Neural cell (in vitro differentiated cells): ENCODE data around the gene STX17. TPM values are rescaled to one million over a fixed set of nuclear protein-coding genes. Genes with fewer than 3 reads are reported as not detected.

Experiments used
- H2AFZ ChIP-seq: fragments of 200-600, 300-800 bp; sonication (generic), shearing (Covaris generic); 2 replicates; pipeline ENCODE4 v1.6.0; 2014; ENCODE audit warnings: low read depth, mild to moderate bottlenecking, antibody characterized with exemption, low read length, moderate library complexity
- H3F3A ChIP-seq: fragments of 200-600 bp; shearing (Covaris generic); 2 replicates; pipeline ENCODE4 v1.6.1; 2016; ENCODE audit warnings: mild to moderate bottlenecking, moderate library complexity, mixed read lengths, antibody characterized with exemption, low read length; ENCODE audit not compliant: insufficient read depth, poor library complexity, severe bottlenecking
- H3K27ac ChIP-seq: fragments of 200-600, 300-800 bp; sonication (generic), shearing (Covaris generic); 2 replicates; pipeline ENCODE4 v1.5.1; 2014; ENCODE audit warnings: mild to moderate bottlenecking, low read length, moderate library complexity
- H3K27me3 ChIP-seq: fragments of 300-800, 200-600 bp; sonication (generic), shearing (Covaris generic); 2 replicates; pipeline ENCODE4 v1.6.0; 2014; ENCODE audit warnings: mild to moderate bottlenecking, low read depth, low read length, moderate library complexity; ENCODE audit not compliant: insufficient read depth
- H3K36me3 ChIP-seq: fragments of 300-800, 200-600 bp; sonication (generic), shearing (Covaris generic); 2 replicates; pipeline ENCODE4 v1.5.1; 2014; ENCODE audit warnings: mild to moderate bottlenecking, antibody characterized with exemption, low read length, moderate library complexity; ENCODE audit not compliant: insufficient read depth
- H3K4me2 ChIP-seq: fragments of 300-800, 200-600 bp; sonication (generic), shearing (Covaris generic); 2 replicates; pipeline ENCODE4 v1.6.0; 2014; ENCODE audit warnings: mild to moderate bottlenecking, low read length
- H3K4me3 ChIP-seq: fragments of 300-800, 200-600 bp; sonication (generic), shearing (Covaris generic); 2 replicates; pipeline ENCODE4 v1.5.1; 2014; ENCODE audit warnings: mild to moderate bottlenecking, low read length, moderate library complexity
- H3K79me2 ChIP-seq: fragments of 200-600 bp; shearing (Covaris generic); replicated peaks from 2 replicates; pipeline ENCODE4 v1.6.0; 2014; ENCODE audit warnings: mild to moderate bottlenecking, low read length, moderate library complexity; ENCODE audit not compliant: insufficient read depth
- H3K9ac ChIP-seq: fragments of 300-800, 200-600 bp; sonication (generic), shearing (Covaris generic); 2 replicates; pipeline ENCODE4 v1.6.1; 2016; ENCODE audit warnings: mild to moderate bottlenecking, low read length, mixed read lengths
- H3K9me2 ChIP-seq: fragments of 200-600 bp; shearing (Covaris generic); 2 replicates; pipeline ENCODE4 v1.6.1; 2016; ENCODE audit warnings: mild to moderate bottlenecking, low read length, mixed read lengths; ENCODE audit not compliant: insufficient read depth
- H3K9me3 ChIP-seq: fragments of 200-600, 300-800 bp; sonication (generic), shearing (Covaris generic); 2 replicates; pipeline ENCODE4 v1.6.1; 2016; ENCODE audit warnings: mild to moderate bottlenecking, mixed run types, low read length, moderate library complexity, mixed read lengths
- H4K20me1 ChIP-seq: fragments of 200-600 bp; shearing (Covaris generic); 2 replicates; pipeline ENCODE4 v1.6.1; 2016; ENCODE audit warnings: mild to moderate bottlenecking, mixed run types; ENCODE audit not compliant: insufficient read depth
- EP300 ChIP-seq: fragments of 450-650 bp; conservative IDR thresholded peaks from 2 replicates; pipeline ENCODE4 v1.6.1; 2014; ENCODE audit warnings: antibody characterized with exemption, mild to moderate bottlenecking, moderate library complexity; ENCODE audit not compliant: poor library complexity, severe bottlenecking
- EZH2 ChIP-seq: fragments of 200-600, 300-800 bp; shearing (Covaris generic), sonication (generic); IDR thresholded peaks from 2 replicates; pipeline ENCODE4 v1.6.1; 2014; ENCODE audit warnings: antibody characterized with exemption, low read length, borderline replicate concordance, mild to moderate bottlenecking; ENCODE audit not compliant: insufficient read depth, poor library complexity, severe bottlenecking
- MXI1 ChIP-seq: fragments of 450-650 bp; conservative IDR thresholded peaks from 2 replicates; pipeline ENCODE4 v1.6.1; 2014; ENCODE audit warnings: antibody characterized with exemption, mild to moderate bottlenecking; ENCODE audit not compliant: poor library complexity, severe bottlenecking
- POLR2AphosphoS5 ChIP-seq: IDR thresholded peaks from 2 replicates; pipeline ENCODE4 v1.6.1; 2012
- RAD21 ChIP-seq: fragments of 450-650 bp; conservative IDR thresholded peaks from 2 replicates; pipeline ENCODE4 v1.6.1; 2014; ENCODE audit warnings: antibody characterized with exemption, mild to moderate bottlenecking, moderate library complexity
- SMC3 ChIP-seq: fragments of 450-650 bp; conservative IDR thresholded peaks from 2 replicates; pipeline ENCODE4 v1.6.1; 2014; ENCODE audit warnings: antibody characterized with exemption, mild to moderate bottlenecking, moderate library complexity; ENCODE audit not compliant: poor library complexity
- TAF1 ChIP-seq: IDR thresholded peaks from 2 replicates; pipeline ENCODE4 v1.6.1; 2012; ENCODE audit warnings: low read depth
- polyA plus RNA-seq: library from polyadenylated mRNA; depleted of rRNA; stranded (reverse); fragments of >200 nt; gene quantifications from 2 replicates; pipeline ENCODE4 v1.2.3, GENCODE V29; 2014
- TF ChIP-seq, protein P1 (sequence below): fragments of 450-650 bp; IDR thresholded peaks from 2 replicates; pipeline ENCODE4 v1.5.1; 2014; ENCODE audit warnings: antibody characterized with exemption, mild to moderate bottlenecking, moderate library complexity; ENCODE audit not compliant: poor library complexity, severe bottlenecking
- TF ChIP-seq, protein P2 (sequence below): IDR thresholded peaks from 2 replicates; pipeline ENCODE4 v1.6.1; 2012; ENCODE audit warnings: borderline replicate concordance

The STX17 gene
- polyA plus RNA-seq, 1 donor from 2014 or later = 3.3 TPM

DNA sequence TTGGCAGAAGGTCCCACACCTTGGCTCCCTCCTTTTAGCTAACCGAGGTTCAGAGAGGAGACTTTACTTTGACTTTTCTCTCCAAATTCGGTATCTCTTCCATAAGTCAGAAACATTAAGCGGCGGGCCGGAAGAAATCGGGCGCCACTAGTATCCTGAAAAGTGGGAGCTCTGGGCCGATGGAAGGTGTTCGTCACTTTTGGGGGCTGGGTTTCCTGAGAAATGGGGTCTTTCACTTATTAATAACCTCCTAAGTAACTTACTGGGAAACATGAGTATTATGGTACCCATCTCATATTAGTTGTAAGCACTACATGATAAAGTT, 716 bp downstream of the STX17 start:
- peak overlapping the region; percentile 14 for H3K4me2 ChIP-seq
- no peaks in the 10 kb centered on the region for H3K79me2 ChIP-seq
- no peaks in the 10 kb centered on the region for H4K20me1 ChIP-seq
- H3K27me3 ChIP-seq = peaks cover 5% of the 10 kb centered on the region
- peak overlapping the region; percentile 57 for H3K9ac ChIP-seq
- no peaks in the 10 kb centered on the region for H3F3A ChIP-seq
- no peak overlapping the region for H2AFZ ChIP-seq
- H3K27ac ChIP-seq = no peak overlapping the region
- H3K4me3 ChIP-seq = peak overlapping the region; percentile 73
- H3K9me3 ChIP-seq = no peaks in the 10 kb centered on the region
- no peaks in the 10 kb centered on the region for H3K9me2 ChIP-seq
- no peaks in the 10 kb centered on the region for H3K36me3 ChIP-seq
- TF ChIP-seq RAD21 (no peak), EP300 (no peak), POLR2AphosphoS5 (no peak), SMC3 (no peak), MXI1 (no peak), TAF1 (no peak), EZH2 (no peak)
- TF ChIP-seq, protein P1, sequence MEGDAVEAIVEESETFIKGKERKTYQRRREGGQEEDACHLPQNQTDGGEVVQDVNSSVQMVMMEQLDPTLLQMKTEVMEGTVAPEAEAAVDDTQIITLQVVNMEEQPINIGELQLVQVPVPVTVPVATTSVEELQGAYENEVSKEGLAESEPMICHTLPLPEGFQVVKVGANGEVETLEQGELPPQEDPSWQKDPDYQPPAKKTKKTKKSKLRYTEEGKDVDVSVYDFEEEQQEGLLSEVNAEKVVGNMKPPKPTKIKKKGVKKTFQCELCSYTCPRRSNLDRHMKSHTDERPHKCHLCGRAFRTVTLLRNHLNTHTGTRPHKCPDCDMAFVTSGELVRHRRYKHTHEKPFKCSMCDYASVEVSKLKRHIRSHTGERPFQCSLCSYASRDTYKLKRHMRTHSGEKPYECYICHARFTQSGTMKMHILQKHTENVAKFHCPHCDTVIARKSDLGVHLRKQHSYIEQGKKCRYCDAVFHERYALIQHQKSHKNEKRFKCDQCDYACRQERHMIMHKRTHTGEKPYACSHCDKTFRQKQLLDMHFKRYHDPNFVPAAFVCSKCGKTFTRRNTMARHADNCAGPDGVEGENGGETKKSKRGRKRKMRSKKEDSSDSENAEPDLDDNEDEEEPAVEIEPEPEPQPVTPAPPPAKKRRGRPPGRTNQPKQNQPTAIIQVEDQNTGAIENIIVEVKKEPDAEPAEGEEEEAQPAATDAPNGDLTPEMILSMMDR = no peak
- TF ChIP-seq, protein P2, sequence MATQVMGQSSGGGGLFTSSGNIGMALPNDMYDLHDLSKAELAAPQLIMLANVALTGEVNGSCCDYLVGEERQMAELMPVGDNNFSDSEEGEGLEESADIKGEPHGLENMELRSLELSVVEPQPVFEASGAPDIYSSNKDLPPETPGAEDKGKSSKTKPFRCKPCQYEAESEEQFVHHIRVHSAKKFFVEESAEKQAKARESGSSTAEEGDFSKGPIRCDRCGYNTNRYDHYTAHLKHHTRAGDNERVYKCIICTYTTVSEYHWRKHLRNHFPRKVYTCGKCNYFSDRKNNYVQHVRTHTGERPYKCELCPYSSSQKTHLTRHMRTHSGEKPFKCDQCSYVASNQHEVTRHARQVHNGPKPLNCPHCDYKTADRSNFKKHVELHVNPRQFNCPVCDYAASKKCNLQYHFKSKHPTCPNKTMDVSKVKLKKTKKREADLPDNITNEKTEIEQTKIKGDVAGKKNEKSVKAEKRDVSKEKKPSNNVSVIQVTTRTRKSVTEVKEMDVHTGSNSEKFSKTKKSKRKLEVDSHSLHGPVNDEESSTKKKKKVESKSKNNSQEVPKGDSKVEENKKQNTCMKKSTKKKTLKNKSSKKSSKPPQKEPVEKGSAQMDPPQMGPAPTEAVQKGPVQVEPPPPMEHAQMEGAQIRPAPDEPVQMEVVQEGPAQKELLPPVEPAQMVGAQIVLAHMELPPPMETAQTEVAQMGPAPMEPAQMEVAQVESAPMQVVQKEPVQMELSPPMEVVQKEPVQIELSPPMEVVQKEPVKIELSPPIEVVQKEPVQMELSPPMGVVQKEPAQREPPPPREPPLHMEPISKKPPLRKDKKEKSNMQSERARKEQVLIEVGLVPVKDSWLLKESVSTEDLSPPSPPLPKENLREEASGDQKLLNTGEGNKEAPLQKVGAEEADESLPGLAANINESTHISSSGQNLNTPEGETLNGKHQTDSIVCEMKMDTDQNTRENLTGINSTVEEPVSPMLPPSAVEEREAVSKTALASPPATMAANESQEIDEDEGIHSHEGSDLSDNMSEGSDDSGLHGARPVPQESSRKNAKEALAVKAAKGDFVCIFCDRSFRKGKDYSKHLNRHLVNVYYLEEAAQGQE = no peak

DNA sequence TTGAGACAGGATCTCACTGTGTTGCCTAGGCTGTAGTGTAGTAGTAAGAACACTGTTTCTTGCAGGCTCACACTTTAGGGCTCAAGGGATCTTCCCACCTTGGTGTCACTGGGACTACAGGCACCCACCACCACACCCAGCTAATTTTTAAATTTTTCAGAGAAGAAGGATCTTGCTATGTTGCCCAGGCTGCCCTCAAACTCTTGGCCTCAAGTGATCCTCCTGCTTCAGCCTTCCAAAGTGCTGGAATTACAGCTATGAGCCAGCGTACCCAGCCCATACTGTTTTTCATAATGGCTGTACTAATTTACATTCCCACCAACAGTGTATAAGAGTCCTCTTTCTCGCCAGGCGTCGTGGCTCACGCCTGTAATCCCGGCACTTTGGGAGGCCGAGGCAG, 5.1 kb downstream of the STX17 start:
- H3K27me3 ChIP-seq = peaks cover 4% of the 10 kb centered on the region
- no peaks in the 10 kb centered on the region for H4K20me1 ChIP-seq
- no peaks in the 10 kb centered on the region for H3K9me2 ChIP-seq
- H3K79me2 ChIP-seq = no peaks in the 10 kb centered on the region
- H3F3A ChIP-seq = no peaks in the 10 kb centered on the region
- H2AFZ ChIP-seq = no peak overlapping the region
- H3K9me3 ChIP-seq = no peaks in the 10 kb centered on the region
- no peaks in the 10 kb centered on the region for H3K36me3 ChIP-seq
- no peak overlapping the region for H3K9ac ChIP-seq
- no peak overlapping the region for H3K4me3 ChIP-seq
- no peak overlapping the region for H3K27ac ChIP-seq
- TF ChIP-seq, protein P1 = no peak
- TF ChIP-seq, protein P2 = no peak
- TF ChIP-seq EZH2 = no peak
- no peak for TF ChIP-seq MXI1
- TF ChIP-seq RAD21 = no peak
- no peak for TF ChIP-seq SMC3
- TF ChIP-seq EP300 = no peak
- no peak for TF ChIP-seq TAF1
- no peak for TF ChIP-seq POLR2AphosphoS5
- H3K4me2 ChIP-seq = no peak overlapping the region
